Activated CD8-positive, alpha-beta memory T cell treated with anti-CD3 and anti-CD28 coated beads for 24 hours (primary cell): ENCODE measurements around the gene SORCS2.
"Not testable (repeated sequence)": the region's sequence is repeated elsewhere in the genome, so short reads cannot be mapped to it uniquely, and the experiment has no call there.

Experiments
- DNase-seq: peaks from one replicate; pipeline ENCODE4 v3.0.0-alpha.2; 2020

SORCS2 gene

GRCh38 chr4:7575426-7575825, 383.1 kb downstream of the SORCS2 start:
- DNase-seq, result no peak

GRCh38 chr4:7577361-7578039, 385.2 kb downstream of the SORCS2 start:
- DNase-seq, result not testable (repeated sequence)

GRCh38 chr4:7581477-7581876, 389.1 kb downstream of the SORCS2 start:
- no peak for DNase-seq

- DNase-seq, result no peak
Observed at GRCh38 chr4:7582313-7583097, 390.2 kb downstream of the SORCS2 start.

GRCh38 chr4:7584098-7584497, 391.8 kb downstream of the SORCS2 start:
- no peak for DNase-seq

- no peak for DNase-seq
Observed at GRCh38 chr4:7584606-7585159, 392.3 kb downstream of the SORCS2 start.

- DNase-seq, result no peak
Observed at GRCh38 chr4:7585768-7586167, 393.4 kb downstream of the SORCS2 start.

- no peak for DNase-seq
Observed at GRCh38 chr4:7587433-7588405, 395.4 kb downstream of the SORCS2 start.

- DNase-seq, result no peak
Observed at GRCh38 chr4:7590189-7590588, 397.9 kb downstream of the SORCS2 start.

- no peak for DNase-seq
Observed at GRCh38 chr4:7590899-7591298, 398.6 kb downstream of the SORCS2 start.

- DNase-seq, result no peak
Observed at GRCh38 chr4:7591409-7592053, 399.2 kb downstream of the SORCS2 start.

GRCh38 chr4:7593646-7594412, 401.5 kb downstream of the SORCS2 start:
- no peak for DNase-seq

- no peak for DNase-seq
Observed at GRCh38 chr4:7595934-7596461, 403.7 kb downstream of the SORCS2 start.

- DNase-seq, result no peak
Observed at GRCh38 chr4:7596918-7597606, 404.7 kb downstream of the SORCS2 start.

- no peak for DNase-seq
Observed at GRCh38 chr4:7598939-7599790, 406.8 kb downstream of the SORCS2 start.

GRCh38 chr4:7600247-7600646, 407.9 kb downstream of the SORCS2 start:
- no peak for DNase-seq

GRCh38 chr4:7602166-7602565, 409.8 kb downstream of the SORCS2 start:
- not testable (repeated sequence) for DNase-seq

- DNase-seq, result no peak
Observed at GRCh38 chr4:7607156-7607910, 415.0 kb downstream of the SORCS2 start.

- DNase-seq, result no peak
Observed at GRCh38 chr4:7608046-7608445, 415.7 kb downstream of the SORCS2 start.
